GM19467 (cell line): ENCODE results near the gene DYSF.

Experiments
- ATAC-seq: cut with Tn5 transposase; IDR thresholded peaks from one replicate; pipeline ENCODE4 v1.9.1; 2021; ENCODE audit warnings: mild to moderate bottlenecking, moderate library complexity; ENCODE audit not compliant: unreplicated experiment

Gene DYSF

DNA sequence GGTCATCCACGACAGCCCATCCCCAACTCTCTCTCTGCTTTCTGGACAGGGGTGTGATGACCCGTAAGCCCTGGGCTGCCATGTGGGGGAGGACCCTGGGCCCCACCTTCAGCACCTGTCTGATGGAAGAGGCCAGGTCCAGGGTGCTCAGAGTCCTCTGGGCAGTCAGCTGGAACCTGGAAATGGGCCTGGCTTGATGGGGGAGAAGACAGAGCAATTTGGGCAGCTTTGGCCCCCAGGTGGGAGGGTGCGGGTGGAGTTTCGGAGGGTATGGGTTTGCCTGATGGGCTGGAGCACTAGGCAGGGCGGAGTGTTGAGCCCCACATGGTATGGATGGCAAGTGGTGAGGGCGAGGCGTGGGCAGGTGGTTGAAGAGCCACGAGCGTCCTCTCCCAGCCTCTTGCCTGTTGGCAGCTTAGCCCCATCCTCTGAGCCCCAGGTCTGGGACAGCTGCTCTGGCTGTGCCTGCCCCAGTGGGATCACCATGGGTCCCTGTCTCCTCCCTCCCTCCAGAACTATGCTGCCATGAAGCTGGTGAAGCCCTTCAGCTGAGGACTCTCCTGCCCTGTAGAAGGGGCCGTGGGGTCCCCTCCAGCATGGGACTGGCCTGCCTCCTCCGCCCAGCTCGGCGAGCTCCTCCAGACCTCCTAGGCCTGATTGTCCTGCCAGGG is 232.7 kb downstream of the DYSF start:
- no peak for ATAC-seq

DNA sequence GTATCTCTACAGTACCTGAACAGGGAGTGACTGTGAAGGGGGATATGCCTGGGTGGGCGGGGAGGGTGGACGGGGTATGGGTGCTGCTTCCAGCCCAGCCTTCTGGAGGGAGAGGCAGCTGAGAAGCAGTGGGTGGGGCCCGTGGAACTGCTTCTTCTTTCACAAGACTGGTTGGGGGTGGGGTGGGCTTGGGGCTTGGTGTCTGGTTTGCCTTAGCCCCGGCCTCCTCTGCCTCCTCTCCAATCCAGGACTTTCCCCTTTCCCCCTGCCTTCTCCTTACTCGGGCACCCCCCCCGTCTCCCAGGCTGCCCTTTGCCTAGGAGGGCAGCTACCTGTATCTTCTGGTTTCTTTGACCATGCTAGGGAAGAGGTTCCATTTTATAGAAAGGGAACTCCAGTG is 233.4 kb downstream of the DYSF start:
- no peak for ATAC-seq

DNA sequence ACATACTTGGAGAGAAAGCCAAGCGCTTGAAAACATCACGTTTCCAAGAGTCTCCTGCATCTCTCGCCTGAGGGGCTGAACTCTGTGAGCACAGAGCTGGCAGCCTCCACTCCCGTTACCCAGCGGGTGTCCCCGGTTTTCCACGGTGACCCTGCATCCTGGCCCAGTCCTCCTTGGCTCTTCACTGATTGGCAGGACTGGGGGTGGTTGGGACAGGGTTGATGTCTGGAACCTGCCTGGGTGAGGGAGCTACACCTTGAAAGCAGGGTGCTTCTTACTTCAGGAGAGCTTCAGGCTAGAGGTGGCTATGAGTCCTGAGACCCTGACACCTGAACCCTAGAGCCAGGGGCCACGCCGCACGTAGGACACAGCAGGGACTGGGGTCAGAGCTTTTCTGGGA is 234.1 kb downstream of the DYSF start:
- ATAC-seq = no peak

DNA sequence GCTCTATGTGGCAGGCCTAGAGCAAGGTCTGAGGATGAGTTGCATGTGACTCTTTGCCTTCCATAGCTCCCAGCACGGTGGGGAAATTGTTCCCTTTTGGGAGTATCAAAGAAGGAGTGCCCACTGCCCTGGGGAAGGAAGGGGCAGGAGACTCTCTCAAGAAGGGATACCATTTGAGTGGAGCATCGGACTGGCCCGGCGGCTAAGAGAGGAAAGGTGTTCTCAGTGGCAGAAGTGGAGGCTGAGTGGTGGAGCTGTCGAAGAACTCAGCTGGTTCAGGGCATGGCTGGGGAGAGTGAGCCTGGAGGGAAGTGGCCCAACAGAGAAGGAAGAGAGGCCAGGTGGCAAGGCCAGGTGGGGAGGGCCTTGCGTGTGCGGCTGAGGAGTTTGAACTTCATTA is 235.2 kb downstream of the DYSF start:
- ATAC-seq = no peak

DNA sequence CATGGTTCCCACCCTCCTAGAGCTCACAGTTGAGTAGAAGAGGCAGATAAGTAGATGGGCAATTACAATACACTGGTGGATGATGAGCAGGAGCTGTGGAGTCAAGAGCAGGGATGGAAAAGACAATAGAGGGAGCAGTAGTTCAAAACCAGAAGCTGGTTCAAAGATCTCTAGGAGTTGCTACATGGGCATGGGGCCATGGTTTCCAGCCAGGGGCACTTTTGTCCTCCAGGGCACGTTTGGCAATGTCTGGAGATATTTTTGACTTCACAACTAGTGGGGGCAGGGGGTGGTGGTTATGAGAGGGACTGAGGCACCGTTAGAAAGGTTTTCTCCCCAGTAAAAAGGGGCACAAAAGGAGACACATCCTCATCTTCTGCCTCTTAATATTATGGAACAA is 236.0 kb downstream of the DYSF start:
- ATAC-seq = no peak

DNA sequence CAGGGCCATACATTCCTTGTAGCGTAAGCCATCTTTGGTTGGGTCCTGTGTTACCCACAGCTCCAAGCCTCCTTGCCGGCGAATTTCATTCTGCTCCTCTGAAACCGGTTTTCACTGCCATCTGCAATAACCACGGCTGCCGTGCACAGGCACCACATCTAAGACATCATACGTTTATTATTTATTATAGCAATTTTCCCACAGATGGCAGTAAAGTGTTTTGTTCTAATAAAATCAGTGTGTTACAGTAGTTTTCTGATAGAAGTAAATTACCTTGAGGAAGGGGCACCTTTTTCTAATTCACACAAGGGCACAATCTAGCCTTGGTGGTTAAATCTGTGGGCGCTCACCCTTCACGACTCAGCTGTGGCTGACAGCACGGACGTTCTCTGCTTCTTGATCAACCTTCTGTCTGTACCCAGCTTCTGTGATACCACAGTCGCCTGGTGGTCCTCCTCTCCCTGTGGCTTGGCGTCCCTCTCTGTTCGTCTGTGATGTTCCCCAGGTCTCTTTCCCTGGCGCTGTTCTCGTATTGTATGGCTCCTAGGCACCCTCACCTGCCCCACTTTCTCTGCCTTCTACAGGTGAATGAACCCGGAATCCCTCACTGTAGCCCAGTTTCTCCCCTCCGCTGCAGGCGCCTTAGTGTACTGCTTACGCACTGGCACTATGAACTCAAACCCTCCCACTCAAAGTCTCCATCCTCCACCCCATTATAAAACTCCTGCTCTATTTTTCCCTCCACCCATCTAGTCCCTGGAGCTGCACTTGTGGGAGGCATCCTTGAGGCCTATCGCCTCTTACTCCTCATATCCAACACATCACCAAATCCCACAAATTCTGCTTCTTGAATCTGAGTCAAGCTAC is 236.8 kb downstream of the DYSF start:
- ATAC-seq = no peak

DNA sequence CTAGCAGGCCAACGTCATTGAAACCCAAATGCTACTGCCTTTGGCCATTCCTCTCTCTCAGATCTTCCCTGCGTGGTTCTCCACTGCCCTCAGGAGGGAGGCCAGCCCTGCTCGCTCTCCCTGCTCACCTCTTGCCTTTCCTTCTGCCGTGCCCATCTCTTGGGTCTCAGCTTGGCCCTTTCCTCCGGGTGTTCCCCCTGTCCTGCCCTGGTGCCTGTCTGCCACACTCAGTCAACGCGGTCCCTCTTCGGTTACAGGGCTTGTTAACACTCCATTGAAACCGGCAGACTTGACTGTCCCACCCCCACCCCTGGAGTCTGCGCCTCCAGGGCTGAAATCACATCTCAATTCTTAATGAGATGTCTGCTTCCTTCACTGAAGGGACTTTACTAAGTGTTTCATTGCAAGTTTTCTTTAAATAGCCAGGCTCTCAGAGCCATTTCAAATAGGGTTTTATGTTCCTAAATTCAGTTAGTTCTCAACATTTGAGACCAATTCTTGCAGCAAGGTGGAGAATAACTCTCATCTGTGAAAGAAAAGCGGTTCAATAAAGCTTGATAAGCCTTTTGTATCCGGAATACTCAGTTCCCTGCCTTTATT is 237.6 kb downstream of the DYSF start:
- no peak for ATAC-seq

DNA sequence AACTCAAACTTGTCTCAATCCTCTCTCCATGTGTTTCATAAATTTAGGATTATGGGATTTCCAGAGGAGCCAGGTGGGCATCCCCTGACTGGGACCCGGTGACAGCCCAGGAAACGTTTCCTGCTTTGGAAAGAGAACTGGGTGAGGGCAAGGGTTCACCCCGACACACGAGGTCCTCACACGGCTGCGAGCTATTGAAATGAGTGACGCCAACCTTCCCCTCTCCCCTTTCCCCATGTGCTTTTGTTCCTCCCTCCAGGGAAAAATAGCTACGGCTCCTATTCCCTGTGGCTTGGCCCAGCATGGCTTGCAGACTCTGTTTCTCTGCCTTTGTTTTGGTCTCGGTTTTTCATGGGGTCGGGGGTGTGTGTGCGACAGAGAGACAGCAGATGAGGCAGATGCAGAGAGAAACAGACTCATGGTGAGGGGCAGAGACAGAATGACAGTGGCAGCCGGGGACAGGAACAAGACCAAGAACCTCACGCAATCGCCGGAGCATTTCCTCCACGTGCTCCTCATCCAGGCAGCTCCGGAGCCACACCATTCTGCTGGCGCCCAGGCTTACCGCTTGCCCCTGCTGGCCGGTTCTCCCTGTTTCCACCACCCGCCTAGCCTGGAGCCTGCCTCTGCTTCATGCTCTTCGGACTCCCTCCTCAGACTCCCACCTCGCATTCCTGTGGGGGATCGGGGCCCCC is 238.5 kb downstream of the DYSF start:
- ATAC-seq = no peak

DNA sequence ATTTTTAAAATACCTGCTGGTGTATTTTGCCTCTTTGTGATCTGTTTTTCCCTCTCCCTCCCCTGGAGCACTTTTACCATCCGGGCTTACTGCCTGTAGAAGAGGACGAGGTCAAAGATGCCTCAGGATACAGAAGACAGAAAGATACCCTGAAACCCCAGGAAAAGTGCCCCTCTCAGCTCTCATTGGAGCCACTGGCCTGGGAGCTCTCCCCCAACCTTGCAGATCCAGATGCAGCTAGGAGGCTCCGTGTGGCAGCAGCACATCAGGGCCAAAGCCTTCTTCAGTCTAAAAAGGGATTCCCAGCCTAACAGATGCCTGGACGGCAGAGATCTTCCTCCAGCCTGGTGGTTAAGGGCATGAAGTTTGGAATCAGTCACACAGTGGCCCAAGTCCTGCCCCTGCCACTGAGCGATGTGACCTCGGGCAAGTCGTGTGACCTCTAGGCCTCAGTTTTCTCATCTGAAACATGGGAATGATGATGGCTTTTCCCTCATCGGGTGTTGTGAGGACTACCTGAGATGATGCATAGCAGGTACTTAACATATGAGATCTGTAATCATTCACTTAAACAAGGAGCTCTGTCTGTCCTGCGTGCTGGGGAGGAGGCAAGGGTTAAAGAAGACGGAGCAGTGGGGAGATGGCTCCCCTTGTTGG is 239.4 kb downstream of the DYSF start:
- no peak for ATAC-seq

DNA sequence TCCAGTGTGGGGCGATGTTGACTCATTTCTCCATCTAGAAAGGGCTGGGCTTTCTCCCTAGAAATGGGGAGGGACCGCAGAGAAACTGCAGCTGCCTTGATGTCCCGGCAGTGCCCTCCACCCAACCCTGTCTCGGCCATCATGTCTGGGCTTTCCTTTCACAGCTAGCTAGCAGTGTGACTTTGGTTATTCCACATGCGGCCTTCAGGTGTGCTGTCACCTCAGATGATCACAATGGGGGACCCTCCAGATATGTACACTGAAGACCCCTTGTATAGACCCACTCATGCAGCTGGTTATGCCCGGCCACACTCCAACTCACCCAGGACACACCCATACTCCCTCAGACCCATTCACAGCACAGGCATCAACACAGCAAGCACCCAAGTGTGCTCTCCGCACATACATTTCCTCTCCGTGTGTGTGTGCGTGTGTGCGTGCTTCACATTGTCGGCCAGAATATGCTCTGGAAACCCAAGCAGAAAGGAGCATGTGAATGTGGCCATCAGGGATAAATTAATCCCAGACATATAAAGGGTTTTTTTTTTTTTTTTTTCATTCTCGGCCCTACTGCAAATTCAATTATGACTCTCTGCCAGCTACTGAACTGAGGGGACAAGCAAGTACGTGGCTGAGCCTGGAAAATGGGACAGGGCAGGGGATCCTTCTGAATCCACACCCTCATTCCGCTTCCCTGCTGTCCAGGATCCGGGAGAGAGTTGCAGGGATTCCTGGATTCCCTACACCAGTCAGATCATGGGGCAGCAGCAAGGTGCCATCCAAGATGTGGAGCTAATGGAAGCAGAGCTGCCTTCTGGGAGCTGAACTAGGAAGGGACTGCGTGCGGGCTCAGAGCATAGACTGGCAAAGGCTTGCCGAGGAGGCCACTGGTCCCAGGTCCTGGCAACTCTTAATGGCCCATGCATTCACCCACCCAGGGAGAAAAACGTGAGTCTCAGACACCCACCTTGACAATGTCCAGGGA is 240.2 kb downstream of the DYSF start:
- no peak for ATAC-seq

DNA sequence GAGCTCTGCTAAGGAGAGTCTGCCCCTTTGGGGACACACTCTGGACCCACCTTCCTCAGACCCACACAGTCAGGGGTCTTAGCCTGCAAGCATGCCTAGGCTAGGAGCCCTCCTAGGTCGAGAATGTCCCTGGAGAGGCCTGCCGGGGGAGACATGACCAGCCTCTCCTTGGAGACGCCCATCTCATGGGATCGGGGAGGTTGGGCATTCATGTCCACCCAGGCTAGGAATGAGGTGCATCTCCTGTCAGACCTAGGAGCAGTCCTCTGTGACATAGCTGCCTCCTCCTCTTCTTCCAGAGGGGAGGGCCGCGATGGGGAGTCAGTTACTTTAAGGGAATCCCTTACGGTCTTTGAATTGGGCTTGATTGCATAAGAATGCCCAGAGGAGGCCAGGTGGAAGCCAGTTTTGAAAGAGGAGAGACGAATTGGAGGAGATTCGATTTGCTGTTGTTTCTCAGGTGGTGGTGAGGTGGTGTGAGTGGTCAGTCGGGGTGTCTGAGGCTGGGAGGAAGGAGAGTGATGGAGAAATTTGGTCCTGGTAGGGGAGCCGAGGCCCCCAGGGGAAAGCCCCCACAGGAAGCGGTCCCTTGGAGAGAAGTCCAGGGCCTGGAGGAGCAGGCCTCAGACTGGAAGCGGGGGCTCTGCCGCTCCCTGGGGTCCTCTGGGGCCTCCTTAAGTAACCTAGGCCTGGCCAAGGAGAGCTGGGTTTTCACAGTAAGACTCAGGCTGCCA is 241.3 kb downstream of the DYSF start:
- ATAC-seq = no peak

DNA sequence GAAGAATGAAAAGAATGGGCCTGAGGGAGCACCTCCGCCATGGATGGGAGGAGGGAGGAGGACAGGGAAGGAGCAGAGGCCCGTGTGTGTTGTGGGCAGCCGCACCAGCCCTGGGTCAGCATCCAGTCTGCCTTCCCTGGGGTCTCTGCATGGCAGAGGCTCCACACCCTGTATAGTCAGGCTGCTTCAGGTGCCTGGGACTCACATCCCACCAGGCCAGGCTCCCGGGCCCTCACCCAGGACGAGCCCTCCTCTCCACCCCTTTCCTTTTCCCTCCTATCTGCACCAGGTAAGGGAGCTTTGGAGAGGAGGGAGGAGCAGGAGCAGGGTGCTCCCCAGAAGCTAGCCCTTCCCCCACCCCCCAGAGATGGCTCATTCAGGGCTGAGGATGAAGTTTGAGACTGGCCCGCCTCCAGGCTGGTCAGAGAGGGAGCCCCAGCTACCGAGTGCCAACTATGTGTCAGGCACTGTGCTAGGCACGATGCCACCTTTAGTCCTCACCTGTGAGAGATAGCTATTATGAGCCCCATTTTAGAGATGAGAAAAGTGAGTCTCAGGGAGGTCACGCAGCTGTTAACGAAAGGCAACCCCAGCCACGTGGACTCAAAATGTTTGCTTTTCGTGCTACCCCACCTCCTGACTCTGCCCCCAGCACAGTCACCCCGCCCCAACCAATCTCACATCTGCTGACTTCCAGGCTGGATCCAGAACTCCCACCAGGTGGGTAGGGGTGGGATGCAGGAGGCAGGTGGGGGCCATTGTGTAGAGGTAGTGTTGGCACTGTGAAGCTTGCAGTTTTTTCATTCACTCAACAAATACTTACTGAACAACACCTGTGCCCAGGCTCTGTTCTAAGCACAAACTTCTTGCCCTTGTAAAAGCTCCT is 242.1 kb downstream of the DYSF start:
- no peak for ATAC-seq

DNA sequence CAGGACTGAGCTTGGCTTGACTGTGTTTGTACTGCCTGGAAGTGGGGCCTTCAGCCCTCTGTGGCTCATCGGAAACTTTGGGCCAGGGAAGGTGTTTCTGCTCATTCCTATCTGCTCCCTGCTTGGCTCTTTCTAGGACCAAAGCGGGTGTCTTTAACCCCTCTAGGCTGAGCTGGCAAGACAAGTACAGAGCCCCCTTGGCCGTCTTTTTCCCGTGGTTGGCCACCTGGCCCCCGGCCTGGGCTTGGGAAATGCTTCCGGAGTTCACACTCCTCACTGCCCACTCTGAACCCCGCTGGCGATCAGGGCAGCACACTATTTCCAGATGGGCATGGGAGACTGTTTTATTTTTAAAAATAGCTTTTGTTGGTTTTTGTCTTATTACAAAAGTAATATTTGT is 243.0 kb downstream of the DYSF start:
- no peak for ATAC-seq

DNA sequence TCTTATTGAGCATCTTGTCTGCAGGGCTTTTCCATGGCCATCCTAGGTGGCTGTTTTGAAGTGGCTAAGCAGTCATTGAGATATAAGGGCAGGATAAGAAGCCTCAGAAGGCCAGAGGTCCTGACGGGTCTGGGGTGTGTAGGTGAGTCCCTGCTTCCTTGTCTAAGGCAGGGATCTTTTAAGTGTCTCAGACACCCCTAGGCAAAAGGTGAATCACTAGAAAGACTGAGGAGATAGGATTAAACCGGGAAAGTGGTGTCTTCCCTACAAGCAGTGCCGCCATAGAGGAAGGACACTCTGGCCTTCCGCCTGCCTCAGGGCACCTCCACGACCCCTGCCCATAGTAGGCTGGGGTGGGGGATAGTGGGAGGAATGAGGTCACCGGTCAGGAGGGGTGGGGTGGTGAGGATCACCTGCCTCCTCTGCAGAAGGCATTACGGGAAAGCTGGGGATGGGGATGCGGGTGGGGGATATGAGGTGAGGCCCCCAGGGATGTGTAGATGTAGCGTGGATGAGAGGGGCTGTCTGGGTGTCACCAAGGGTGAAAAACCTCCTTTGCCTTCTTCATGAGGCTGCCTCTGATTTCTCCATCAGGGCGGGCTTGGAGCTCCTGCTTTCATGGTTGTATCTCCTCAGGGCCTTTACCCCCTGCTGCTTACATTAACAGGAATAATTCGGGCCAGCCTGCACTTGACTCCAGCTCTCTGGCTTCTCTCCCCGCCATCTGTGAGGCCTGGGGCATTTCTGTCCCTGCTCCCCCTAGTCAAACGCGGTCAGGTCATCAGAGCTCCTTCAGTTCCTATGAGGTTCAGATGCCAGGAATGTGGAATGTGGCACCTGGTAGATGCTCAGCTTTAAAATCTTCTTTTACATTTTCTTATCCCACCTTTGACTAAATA is 244.0 kb downstream of the DYSF start:
- ATAC-seq = no peak

DNA sequence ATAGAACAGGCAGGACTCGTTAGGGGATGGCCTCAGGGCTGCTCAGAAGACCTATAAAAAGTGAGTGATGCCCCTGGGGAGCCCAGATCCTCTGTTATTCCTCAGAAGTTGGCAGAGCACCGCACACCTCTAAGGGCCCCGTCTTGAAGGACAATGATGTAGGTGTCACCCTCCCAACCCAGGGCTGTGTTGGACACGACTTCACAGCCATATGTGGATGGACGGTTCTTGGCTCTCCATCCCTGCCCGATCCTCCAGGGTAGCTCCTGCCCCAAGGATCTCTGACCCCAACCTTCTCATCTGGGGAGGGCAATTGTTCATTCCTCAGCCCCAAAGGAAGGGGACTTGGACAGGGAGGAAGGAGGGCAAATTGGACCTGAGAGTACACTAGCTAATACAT is 246.1 kb downstream of the DYSF start:
- ATAC-seq = no peak

DNA sequence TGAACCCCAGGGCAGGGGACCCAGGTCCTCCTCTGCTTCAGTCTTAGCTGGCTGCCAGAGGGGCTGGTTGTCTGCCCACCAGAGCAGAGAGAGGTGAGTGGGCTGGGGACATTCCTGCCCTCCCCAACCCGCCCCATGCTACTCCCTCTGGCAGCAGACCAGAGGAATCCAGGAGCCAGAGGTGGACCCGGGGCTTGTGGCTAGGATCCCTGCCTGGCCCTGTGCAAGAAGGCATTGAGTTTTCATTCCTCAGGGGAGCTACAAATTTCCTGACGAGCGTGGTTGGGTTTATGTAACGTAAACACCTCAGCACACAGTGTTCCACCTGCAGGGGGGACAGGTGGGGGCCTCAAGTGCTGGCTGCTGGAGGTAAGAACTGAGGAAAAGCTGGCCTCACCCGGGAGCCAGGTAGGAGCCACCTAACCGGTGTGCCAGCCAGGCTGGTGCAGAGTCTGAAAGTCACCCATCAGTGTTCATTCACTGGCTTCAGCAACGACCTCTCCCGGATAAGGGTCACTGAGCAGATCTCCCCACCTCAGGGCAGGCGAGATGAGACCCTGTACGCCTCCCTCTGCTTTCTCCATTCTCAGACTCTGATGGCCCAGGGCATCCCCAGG is 246.8 kb downstream of the DYSF start:
- no peak for ATAC-seq
